ENCODE results near the gene TMCO2.
"Not testable (repeated sequence)": the region's sequence is repeated elsewhere in the genome, so short reads cannot be mapped to it uniquely, and the experiment has no call there.

GRCh38 chr1:40221471-40221905 lies 26.2 kb upstream of the TMCO2 start:
- TF ChIP-seq POLR2A (IDR thresholded peaks at IDR 0.05; ENCODE audit: low read length); GATA1 (IDR thresholded peaks at IDR 0.05; ENCODE audit: low read depth, low read length): not testable (repeated sequence)

All from erythroblast (primary cell).